ENCODE results near the gene TRAF3.
A peak's percentile ranks its signal among the peaks of the same experiment; 100 is the strongest.
"Not testable (repeated sequence)": the region's sequence is repeated elsewhere in the genome, so short reads cannot be mapped to it uniquely, and the experiment has no call there.

The TRAF3 gene

DNA sequence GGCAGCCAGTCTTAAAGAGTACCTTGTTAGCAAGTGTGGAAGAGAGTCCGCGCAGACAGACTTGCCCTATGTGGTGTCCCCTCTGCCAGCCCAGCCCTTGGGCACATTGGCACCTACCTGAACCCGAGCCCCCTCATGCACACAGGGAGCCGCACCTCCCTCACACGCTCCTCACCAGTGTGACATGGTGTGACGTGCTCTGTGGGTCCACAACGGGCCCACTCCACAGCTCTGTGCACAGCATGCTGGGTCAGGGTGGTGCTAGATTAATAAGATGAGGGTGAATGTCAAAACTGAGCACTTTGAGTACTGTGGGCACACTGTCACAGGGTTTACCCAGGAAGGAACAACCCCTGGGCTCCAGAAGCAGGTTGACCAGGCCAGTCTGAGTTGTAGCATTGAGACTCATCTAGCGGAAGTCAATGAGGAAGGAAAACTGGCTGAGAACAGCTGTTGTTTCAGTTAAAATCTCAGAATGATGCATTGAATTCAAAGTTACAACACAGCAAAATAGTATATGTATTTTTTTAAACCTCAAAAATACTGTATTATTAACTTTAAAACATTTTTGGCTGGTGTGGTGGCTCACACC, 91.8 kb downstream of the TRAF3 start:
- no peak for DNase-seq

DNA sequence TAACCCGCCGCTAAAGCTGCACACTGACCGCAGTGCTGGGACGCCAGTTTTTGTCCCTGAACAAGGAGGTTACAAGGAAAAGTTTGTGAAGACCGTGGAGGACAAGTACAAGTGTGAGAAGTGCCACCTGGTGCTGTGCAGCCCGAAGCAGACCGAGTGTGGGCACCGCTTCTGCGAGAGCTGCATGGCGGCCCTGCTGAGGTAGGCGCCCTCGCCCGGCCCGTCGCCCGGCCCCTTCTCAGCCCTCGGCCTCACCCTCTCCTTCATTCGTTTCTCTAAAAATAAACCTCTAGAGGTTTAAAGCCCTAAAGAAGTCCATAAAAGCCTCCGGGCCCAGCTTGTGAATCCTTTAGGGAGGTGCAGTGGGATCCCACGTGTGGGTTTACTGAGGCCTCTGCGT, 93.0 kb downstream of the TRAF3 start:
- DNase-seq: no peak

DNA sequence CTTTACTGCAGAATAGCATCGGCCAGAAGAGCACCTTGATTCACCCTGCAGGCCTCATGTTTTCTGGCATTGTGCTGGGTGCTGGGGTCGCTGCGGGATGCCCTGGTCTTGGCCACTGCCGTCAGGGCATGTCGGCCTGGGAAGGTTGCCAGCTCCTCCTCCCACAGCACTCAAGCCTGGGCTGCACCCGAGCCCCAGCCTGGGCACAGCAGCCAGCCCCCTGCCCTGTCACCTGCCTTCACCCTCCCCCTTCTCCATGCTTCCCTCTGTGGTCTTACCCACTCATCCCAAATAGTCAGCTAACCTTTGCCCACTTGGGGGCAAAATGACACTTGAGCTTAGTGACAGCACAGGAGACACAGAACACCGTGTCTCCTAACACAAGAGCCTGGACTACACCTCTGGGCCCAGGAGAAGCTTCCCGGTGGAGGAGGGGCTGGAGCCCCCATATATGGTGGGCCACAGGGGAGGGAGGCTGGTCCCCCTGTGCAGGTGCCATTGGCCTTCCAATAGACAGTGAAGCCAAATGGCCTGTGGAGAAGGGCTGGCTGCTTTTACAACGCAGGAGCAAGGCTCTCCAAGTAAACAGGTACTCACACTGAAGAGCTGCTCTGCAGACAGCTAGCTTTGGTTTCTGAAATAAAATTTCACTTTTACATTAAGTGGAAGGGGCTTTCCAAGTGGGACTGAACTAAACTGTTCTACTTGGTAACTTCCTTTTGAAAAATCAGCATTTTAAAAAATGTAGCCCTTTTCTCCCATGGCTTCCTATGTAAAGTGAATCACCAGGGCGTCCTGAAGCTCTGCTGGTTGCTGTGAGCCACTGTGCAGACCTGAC, 94.0 kb downstream of the TRAF3 start:
- no peak for DNase-seq

DNA sequence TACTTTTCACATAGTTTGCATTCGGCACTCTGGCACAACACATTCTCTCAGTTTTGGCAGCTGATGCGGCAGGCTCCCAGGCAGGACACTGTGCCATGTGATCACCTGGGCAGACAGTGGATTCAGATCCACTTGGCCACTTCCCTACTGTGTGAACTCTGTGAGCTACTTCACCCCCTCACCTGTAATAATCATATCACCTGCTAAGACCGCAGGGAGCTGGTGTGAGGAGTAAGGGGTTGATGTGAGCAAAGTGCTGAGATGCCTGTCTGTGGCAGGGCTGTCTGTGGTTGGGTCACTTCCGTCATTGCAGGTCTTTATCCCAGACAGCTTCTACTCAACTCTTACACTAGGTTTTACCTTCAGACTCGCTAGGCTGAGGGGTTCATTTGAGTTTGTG, 94.8 kb downstream of the TRAF3 start:
- no peak for DNase-seq

DNA sequence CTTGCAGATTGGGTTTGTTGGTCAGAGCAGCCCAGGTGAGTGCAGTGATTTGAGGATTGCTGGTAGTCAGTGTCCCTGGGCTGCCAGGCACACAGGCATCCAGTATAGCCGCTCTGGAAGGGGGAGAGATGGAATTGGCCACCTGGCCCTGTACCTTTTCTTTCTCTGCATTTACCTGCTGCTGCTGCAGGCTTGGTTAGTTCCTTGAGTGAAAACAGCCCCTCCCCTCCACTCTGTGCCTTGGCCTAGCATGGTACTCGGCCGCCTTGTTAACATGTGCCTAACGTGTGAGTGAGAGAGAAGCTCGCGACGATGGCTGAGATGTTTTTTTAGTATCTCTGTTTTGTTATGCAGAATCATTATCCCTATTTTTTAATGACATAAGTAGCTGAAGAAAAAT, 95.9 kb downstream of the TRAF3 start:
- DNase-seq: no peak

DNA sequence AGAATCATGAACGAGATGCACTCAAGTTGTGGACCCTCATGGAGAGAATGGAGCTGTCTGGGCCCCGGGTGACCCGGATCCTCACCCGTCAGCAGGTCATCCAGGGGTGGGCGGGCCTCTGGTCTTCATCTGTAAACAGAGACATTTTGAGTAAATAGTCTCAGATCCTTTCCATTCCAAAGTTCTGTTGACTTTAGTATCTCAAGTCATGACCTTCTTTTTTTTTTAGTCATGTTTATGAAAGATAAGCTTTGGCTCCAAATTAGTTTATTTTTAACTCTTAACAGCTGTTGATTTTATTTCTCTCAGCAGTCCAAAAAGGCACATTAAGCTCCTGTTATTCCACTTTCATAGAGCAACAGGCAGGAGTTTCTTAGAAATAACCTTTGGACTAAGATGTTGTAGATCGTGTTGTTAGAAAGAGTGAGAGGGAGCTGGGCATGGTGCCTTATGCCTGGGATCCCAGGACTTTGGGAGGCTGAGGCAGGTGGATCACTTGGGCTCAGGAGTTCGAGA, 96.4 kb downstream of the TRAF3 start:
- no peak for DNase-seq

DNA sequence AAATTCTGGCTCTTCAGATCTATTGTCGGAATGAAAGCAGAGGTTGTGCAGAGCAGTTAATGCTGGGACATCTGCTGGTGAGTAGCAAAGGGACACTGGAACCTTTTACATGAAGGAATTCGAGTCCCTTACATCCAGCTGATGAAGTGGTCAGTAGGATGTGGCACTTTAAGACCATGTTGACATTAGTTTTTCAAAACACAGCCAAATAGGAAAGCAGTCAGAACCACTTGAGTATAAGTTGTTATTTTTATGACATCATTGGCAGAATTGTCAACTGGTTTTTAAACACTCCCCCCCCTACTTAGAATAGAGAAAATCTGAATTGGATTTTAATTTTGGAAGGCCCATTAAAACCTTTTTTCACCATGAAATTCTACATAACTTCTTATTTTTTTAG, 98.4 kb downstream of the TRAF3 start:
- no peak for DNase-seq

DNA sequence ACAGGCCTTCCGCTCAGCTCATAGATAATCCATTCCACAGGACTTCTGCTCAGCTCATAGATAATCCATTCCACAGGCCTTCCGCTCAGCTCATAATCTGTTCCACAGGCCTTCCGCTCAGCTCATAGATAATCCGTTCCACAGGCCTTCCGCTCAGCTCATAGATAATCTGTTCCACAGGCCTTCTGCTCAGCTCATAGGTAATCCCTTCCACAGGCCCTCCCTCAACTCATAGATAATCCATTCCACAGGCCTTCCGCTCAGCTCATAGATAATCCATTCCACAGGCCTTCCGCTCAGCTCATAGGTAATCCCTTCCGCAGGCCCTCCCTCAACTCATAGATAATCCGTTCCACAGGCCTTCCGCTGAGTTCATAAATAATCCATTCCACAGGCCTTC, 100.3 kb downstream of the TRAF3 start:
- not testable (repeated sequence) for DNase-seq

DNA sequence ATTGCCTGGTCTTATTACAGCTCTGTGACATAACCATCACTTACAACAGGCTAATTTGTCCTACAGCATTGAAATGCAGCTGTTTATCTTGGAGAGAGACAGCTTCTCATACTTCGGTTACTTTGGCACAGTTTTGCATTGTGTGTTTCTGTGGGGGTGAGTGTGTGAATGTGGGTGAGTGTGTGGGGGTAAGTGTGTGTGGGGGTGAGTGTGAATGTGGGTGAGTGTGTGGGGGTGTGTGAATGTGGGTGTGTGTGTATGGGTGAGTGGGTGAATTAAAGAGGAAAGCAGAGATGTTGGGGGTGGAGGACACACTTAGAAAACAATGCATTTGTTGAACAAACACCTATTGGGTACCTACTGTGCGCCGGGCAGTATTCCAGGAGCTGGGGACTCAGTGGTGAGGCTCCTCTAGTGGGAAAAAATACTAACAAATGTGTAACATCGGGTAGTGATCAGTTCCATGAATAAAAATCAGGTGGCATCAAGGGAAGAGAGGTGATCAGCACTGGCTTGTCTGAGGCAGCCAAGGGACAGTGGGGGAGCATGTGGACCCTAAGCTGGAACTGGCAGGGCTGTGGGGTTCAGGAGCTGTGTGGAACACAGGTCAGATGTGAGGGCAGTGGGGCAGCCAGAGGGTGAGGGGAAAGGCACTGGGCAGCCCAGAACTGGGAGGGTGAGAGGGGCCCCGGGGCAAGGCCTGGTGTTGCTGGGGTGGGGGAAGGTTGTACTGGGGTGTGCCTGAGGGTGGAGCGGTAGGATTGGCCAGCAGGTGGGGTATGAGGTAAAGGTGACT, 101.1 kb downstream of the TRAF3 start:
- no peak for DNase-seq

DNA sequence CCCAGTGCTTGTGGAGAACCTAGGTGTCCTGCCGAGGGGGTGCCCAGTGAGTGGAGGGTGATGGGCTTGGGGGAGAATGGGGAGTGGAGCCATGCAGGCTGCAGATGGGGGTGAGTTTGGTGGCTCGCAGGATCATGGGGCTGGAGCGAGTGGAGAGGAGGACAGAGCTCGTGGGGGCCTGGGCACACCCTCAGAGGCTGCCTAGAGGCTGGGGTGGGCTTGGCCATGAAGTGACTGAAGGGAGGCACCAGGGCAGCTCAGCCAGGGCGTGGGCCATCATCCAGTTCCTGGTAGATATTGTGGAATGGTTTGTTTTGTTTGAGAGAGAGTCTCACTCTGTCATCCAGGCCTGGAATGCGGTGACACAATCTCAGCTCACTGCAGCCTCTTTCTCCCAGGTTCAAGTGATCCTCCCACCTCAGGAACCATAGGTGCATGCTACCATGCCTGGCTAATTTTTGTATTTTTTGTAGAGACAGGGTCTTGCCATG, 101.8 kb downstream of the TRAF3 start:
- DNase-seq: no peak

DNA sequence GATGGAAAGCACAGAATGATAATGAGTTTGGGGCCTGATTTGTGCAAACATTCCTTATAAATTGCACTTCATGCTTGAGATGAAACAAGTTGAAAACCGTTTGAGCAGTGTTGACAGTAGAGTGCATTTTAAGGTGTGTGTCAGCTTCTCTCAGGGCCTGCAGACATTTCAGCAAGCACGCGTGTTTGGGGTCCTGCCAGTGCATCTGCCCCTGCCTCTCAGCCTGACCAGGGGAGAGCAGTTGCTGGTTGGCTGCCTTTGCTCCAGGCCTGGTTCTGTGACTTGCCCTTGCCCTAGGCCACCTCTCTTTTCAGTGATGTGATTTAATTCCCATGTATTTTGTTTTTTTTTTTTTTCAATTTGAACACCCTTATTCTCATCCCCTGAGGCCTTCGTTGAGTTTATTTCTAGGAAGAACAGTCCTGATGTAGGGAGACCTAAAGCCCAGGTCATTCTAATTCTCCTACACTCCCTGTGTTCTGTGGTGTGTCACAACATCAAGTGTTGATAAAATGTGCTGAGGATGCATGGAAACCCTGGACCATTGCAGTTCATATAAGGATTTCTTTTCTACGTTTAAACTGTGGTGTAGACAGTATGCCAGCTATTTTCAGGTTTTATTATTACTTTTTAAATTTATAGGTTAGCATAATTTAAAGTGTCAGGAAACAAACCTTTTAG, 105.1 kb downstream of the TRAF3 start:
- no peak for DNase-seq

DNA sequence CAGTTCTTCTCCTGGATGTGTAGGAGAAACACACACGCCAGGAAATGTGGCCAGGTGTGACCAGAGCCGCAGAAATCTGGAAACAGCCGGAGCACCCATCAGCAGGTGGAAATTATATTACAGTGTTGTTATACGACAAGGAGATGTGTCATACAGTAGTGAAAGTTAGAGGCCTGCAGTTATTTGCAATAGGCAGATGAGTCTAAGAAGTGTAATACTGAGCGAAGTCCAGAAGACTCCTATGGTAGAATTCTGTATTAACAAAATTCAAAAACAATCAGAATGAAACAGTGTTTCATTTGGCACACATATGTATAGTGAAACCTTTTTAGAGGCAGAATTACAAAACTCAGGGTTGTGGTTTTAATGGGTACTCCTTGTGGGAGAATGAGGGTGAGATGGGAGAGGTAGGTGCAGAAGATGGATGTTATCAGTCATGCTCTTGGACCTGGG, 105.9 kb downstream of the TRAF3 start:
- no peak for DNase-seq

DNA sequence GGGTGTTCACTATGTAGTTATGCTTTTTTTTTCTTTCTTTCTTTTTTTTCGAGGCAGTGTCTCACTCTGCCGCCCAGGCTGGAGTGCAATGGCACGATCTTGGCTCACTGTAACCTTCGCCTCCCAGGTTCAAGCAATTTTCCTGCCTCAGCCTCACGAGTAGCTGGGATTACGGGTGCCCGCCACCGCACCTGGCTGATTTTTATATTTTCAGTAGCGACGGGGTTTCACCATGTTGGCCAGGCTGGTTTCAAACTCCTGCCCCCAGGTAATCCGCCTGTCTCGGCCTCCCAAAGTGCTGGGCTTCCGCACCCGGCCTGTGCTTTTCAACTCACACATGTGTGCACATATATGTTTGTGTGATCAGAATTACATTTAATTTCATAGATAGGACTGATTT, 106.3 kb downstream of the TRAF3 start:
- no peak for DNase-seq

DNA sequence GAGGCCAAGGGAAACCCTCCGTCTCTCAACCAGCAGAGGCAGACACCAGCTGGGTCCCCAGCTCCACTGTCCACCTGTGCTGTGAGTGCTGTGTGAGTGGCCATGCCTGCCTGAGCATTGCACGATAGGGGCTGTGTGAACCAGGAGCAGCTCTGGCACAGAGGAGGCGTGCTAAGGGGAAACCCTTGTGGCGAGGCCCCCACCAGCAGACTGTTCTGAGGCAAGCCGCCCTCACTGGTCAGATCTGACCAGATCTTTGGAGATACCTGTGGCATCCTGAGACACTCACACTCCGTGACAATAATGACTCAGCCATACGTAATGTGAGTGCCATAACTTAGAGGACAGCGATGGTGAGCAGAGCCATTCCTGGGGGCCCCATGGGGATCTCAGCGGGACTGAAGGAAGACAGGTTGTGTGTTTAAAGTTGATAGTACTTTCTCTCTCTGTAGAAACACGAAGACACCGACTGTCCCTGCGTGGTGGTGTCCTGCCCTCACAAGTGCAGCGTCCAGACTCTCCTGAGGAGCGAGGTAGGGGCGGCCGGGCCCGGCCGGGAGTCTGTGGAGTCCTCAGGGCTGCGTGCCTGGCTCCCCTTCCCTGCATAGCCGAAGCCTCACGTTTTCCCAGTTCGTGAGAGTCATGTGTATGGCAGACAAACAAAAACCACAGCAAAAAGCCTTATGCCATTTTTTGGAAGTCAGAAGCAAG, 108.6 kb downstream of the TRAF3 start:
- no peak for DNase-seq

DNA sequence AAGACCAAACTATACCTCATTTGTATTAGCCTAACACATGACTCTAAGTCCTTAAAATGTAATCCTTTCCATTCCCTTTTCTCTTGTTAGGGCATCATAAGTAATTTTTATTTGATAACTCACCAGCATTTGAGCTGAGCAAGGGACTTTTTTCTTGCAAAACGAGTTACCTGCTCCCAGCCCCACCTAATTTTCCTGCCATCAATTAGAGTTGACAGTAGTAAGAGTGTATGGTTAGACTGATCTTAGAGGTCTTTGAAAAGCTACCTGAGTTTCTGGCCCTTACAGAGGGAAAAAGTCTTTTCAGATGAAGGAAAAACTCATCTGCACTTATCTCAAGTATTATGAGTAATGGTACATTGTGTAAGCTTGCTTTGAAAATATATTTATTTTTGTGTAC, 111.5 kb downstream of the TRAF3 start:
- DNase-seq: no peak

DNA sequence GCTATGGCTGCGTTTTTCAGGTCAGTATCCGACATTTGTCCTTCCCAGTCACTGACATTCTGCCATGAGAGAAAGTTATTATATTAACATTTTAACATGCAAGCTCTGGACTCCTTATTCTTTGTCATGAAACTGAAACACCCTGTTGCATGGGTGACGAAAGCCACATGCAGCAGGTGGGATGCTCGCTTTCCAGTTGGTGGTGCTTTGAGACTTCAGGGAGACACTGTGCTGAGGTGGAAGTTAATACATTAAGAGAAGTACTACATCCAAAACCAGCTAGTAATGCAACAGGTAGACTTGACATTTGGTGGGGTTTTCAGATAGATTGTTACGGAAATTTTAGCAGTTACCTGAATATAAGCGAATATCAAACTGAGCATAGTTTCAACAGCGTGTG, 112.4 kb downstream of the TRAF3 start:
- DNase-seq: no peak

DNA sequence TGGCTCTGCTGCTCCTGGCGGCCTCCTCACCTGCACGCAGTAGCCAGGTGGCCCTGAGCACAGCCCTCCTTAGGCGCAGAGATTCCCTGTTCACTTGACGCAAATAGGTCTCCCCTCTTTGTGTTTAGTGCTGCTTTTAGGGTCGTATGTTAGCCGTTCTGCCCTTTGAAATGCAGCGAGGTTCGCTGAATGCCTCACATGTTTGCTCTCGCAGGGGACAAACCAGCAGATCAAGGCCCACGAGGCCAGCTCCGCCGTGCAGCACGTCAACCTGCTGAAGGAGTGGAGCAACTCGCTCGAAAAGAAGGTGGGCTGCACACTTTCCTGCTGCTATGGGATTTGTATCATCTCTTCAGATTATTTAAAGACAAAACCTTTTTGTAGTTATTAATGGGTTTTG, 113.9 kb downstream of the TRAF3 start:
- no peak for DNase-seq

DNA sequence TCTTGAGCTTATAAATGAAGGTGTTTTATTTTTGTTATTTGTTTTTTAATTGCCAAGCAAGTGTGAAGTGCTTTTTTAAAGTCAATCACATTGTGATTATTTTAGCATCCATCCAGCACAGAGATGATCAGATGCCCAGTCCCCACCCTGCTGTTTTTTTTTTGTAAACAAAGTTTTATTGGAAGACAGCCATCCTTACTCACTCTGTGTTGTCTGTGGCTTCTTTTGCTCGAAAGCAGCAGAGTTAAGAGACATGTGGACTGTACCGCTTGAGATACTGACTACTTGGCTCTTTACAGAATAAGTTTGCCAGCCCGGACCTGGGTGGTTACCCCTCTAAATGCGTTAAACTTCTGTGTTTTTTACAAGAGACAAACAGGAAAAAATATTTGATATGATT, 114.3 kb downstream of the TRAF3 start:
- peak; percentile 27 for DNase-seq

DNA sequence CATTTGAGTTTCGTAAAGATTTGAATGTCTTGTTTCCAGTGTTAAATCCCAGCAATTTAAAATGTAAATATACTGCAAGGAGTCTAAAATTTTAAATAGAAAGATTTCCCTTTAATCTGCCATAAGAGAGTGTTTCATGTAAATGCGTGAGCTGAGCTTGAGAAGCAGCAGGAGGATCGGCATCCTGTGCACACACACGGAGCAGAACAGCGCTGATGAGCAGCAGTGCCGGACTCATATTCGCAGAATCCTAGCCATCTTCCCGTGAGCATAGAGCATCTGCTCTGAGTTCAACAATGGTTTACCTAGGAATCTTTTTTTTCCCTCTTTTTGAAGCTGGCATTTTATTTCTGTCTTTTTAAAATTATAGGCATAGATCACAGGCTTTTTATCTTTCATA, 115.4 kb downstream of the TRAF3 start:
- no peak for DNase-seq

DNA sequence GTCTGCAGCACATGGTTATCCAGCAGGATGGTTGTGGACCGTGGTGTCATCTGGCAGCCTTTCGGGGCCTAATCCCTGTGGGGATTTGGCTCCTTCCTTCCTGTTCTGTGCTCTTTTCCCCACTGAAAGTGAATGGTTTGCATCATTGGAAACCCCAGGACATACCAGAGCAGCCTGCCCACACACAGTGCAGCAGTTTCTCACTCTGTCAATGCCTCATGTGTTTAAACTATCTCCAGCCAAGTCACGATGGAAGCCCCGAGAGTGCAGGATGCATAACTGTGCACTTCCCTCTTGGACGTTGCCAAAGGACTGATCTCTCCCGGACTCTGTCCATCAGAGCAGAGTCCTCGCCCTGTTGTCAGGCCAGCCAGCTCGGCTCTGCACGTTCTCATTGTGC, 116.2 kb downstream of the TRAF3 start:
- no peak for DNase-seq

DNA sequence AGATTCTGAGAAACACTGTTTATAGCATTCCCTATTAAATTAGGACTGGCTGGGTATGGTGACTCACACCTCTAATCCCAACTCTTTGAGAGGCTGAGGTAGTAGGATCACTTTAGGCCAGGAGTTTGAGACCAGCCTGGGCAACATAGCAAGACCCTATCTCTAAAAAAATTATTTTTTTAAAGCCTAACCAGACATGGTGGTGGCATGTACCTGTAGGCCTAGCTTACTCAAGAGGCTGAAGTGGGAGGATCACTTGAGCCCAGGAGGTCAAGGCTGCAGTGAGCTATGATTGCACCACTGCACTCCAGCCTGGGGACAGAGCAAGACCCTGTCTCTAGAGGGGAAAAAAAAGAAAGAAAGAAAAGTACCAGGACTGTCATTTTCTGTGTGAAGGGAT, 119.5 kb downstream of the TRAF3 start:
- DNase-seq: not testable (repeated sequence)
